HG02759 (cell line): ENCODE measurements around the gene ITGB8.
"Not testable (repeated sequence)": the region's sequence is repeated elsewhere in the genome, so short reads cannot be mapped to it uniquely, and the experiment has no call there.

Experiments
- ATAC-seq: cut with Tn5 transposase; IDR thresholded peaks from one replicate; pipeline ENCODE4 v1.9.1; 2021; ENCODE audit warnings: mild to moderate bottlenecking, moderate library complexity; ENCODE audit not compliant: unreplicated experiment

The ITGB8 gene

GRCh38 chr7:20364571-20365196 is 34.0 kb downstream of the ITGB8 start:
- ATAC-seq, result no peak

- ATAC-seq, result no peak
Observed at GRCh38 chr7:20365486-20365885, 34.8 kb downstream of the ITGB8 start.

DNA sequence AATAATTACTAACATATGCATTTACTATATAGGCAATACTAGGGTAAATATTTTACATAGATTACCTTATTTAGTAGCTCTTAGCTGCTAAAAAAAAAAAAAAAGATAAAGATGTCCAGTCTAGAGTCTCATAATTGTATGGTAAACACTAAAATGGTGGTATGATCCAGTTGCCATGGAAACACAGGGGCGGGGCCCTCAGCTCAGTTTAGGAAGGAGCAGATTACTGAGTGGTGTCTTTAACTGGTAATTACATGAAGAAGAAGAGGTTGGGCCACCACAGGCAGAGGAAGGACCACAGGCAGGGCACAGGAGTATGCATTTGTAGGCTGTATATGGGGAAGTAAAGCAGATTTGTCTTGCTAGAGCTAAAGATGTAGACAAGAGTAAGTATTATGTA is 43.7 kb downstream of the ITGB8 start:
- ATAC-seq, result no peak

DNA sequence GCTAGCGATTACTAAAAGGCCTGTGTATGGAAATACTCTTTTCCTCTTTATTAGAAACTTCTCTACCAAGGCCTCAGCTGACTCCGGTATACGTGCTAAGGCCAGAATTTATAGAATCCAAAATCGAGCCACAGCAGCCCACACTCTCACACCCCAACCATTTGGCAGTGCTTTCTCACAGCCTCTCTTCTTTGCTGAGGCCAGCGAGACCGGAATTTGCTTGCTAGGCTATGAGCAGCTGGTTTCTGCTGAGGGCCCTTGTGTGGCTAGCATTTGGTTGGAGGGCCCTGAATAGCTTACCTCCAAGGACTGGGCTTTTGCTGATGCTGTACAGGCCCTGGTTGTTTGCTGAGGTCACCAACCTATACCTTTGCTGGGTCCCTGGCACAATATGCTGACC is 46.1 kb downstream of the ITGB8 start:
- ATAC-seq, result no peak

- no peak for ATAC-seq
Observed at GRCh38 chr7:20381406-20382034, 50.8 kb downstream of the ITGB8 start.

DNA sequence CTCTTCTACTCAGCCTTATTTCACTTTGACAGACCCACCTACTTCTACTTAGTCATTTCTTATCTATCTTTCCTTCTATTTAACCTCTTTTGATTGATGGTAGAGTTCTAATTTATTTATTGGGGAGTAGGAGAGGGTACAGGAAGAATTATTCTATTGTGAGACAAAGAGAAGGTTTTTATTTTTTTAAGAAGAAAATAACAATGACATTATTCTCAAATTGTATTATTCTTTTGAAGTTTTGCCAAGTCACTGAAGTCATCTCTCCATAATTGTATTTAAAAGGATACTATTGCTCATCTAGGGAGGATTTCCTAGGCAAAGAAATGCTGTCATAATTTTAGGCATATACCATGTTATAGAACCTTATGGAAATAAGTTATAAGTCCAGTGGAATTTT is 52.7 kb downstream of the ITGB8 start:
- no peak for ATAC-seq

GRCh38 chr7:20385126-20385525 is 54.4 kb downstream of the ITGB8 start:
- ATAC-seq, result no peak

GRCh38 chr7:20388084-20388483 is 57.4 kb downstream of the ITGB8 start:
- no peak for ATAC-seq

DNA sequence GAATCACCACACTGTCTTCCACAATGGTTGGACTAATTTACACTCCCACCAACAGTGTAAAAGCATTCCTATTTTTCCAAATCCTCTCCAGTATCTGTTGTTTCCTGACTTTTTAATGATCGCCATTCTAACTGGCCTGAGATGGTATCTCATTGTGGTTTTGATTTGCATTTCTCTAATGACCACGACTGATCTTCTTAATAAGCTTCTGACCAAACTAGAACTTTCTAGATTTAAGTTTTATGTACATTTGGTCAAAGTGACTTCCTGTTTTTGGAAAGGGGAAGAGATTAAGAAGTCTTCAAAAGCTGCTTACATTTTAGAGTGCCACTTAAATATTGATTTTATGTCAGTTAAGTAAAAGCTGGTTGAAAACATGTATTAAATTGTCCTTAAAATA is 58.5 kb downstream of the ITGB8 start:
- not testable (repeated sequence) for ATAC-seq

GRCh38 chr7:20393021-20393610 is 62.4 kb downstream of the ITGB8 start:
- ATAC-seq, result peak; percentile 38

DNA sequence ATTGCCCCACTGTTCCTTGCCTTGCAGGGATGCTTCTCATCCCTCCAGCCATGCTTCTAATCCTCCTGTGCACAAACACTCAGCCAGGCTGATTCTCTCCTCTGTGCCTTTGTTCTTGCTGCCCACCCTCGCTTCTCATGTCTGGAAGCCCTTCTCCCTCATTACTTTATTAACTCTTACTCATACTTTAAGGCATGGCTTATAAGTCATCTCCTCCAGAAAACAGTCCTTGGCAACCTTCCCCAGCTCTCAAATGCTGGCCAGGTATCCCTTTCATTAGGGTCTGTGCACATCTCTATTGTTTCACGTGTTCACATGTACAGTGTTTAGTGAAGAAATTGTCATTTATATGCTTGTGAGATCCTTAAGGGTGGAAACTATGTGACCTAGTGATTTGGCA is 62.9 kb downstream of the ITGB8 start:
- no peak for ATAC-seq

DNA sequence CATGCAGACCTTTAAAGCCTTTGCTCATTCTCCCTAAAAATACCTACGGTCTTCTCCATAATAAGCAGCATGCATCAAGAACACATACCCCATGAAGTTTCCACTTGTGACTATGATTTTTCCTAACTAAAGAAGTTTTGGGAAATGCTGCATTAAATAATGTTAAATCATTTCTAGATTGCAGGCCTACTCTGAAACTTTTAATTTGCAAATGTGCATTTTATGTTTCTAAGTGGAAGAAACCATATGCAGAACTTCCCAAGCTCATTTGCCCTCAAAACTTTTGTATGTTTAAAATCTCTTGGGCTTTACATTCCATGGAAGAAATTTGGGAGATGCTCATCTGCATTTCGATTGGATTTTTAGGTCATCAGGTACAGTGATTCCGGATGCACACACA is 63.6 kb downstream of the ITGB8 start:
- no peak for ATAC-seq

DNA sequence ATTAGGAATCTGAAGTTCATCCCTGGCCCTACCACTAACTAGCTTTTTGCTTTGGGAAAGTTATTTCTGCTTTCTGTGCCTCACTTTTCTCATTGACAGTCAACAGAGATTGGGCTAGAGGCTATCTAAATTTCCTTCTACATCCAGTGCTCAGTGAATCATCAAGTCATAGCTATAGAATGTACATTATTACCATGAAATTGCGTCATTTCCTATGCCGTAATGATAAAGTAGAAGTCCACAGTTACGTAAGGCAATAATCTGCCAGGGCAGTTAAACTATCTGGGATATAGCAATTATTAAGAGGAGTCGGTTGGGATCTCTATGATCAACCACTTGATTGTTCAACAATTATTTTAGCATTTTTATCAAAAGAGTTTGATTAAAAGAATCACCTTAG is 64.4 kb downstream of the ITGB8 start:
- ATAC-seq, result no peak

DNA sequence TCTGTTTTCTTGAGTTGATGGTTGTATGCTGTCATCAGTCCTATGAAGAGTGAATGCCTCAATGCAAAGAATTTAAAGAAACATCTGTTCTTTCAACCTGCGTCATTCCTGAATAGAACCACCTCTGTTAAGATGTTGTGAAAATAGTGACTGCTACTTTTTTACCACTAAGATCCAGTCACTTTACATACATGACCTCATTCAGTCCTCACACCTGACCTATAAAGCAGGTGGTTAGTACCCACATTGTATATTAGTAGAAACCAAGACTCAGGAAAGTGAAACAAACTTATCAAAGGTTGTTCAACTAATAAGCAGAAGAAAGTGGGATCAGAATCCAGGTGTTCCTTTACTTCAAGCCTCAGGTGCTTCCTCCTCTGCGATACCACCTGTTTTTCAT is 64.8 kb downstream of the ITGB8 start:
- ATAC-seq, result peak; percentile 62

GRCh38 chr7:20399521-20399920 is 68.8 kb downstream of the ITGB8 start:
- no peak for ATAC-seq

DNA sequence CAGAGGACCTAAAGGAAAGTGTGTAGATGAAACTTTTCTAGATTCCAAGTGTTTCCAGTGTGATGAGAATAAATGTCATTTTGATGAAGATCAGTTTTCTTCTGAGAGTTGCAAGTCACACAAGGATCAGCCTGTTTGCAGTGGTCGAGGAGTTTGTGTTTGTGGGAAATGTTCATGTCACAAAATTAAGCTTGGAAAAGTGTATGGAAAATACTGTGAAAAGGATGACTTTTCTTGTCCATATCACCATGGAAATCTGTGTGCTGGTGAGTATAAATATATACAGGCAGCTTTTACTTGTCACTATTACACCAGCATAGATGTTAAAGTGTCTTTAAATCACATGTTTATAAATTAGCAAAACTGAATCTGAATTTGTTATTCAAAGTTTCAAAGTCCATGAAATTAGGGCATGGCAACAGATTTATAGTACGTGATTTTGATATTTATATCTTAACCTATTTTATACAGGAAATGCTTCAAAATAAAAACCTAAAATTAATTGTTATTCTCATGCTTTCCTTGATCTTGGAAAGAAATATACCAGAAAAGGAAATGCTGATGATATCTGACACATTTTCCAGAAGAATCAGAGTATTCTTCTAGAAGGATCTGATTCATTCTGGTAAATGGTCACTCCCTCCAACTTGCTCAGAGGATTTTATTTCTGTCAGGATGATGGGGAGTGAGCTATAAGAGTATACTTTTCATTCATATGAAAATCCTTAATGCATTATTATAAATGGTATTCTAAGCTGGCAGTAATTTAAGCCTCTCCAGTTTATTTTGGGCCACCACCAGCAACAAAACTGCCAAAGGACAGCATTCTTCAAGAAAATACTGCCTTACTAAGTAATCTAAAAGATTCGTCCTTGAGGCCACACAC is 71.4 kb downstream of the ITGB8 start:
- no peak for ATAC-seq

DNA sequence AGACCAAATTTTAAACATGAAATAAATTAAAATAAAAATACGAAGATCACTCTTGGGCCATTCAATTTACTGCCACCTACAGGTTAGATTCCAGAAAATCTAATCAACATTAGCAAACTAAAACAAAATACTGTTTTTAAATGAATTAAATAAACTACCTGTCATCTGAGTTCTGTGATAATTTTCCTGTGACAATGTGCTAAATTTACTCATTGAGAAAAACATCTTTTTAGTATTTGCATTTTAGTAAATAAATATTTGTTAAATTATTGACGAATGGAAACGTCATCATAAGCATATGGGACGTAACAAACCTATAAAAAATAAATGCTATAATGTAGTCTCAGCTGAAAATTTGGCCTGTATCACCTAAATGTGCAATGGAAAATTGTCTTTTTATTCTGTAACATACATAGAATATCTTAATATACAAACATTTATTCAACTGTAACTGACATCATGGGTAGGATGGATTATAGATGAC is 72.1 kb downstream of the ITGB8 start:
- no peak for ATAC-seq

GRCh38 chr7:20403331-20403730 is 72.6 kb downstream of the ITGB8 start:
- no peak for ATAC-seq

GRCh38 chr7:20404320-20404719 is 73.6 kb downstream of the ITGB8 start:
- ATAC-seq, result no peak

GRCh38 chr7:20407585-20408466 is 77.1 kb downstream of the ITGB8 start:
- no peak for ATAC-seq

- ATAC-seq, result no peak
Observed at GRCh38 chr7:20408467-20408826, 77.7 kb downstream of the ITGB8 start.
